Activated naive CD8-positive, alpha-beta T cell treated with anti-CD3 and anti-CD28 coated beads, Interleukin-2, amount 50 U/mL, for 16 hours (primary cell): ENCODE measurements around the gene CEP112.

Source experiments
- DNase-seq: peaks from one replicate; pipeline ENCODE4 v3.0.0-alpha.2; 2020; ENCODE audit warnings: low read depth, low spot score

Gene CEP112

DNA sequence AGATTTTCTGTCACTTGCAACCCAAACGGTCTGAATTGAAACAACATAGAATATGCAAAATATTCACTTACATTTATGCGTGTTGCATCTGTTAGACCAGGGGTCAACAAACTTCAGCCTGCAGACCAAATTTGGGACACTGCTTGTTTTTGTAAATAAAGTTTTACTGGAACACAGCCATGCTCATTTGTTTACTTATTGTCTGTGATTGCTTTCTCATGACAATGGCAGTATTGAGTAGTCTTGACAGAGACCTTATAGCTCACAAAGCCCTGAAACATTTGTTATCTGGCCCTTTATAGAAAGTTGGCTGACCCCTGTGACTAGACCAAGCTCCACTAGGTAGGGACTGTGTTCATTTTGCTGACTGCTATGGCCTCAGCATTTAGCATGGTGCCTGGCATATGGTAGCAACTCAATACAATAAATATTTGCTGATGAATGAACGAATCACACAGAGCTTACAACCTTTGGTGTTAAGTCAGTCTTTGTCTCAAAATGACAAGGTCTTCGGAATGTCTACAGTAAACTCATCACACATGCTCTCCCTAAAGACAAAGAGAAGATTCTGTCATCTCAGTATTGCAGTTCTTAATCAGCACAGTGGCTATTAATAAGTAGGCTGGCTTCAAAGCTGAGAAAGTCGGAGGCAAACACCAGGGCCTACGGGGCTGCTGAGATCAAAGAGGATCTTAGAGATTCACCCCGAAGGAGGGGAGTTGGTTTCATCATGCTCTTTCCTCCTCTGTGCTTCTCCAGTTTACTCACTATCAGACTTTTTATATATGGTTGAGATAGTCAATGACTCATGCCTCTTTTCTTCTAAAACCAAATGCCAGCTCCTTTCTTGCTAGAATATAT is 535.3 kb downstream of the CEP112 start:
- no peak for DNase-seq

DNA sequence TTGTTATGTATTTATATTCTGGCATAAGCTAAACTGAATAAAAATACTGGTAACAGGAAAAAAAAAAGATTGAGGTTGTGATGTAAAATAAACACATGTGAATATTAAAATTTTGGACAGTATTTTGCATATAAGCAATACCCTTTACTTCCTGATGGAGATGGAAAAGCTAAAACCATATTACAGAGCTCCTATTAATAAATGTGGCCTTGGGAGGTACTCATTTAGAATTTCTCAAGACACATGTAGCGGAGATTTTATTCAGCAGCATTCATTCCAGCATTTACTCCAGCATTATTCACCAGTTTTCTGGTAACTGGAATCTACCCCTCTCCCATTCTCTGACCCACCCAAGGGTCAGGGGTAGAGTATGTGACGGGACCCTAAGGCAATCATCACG is 536.2 kb downstream of the CEP112 start:
- no peak for DNase-seq

DNA sequence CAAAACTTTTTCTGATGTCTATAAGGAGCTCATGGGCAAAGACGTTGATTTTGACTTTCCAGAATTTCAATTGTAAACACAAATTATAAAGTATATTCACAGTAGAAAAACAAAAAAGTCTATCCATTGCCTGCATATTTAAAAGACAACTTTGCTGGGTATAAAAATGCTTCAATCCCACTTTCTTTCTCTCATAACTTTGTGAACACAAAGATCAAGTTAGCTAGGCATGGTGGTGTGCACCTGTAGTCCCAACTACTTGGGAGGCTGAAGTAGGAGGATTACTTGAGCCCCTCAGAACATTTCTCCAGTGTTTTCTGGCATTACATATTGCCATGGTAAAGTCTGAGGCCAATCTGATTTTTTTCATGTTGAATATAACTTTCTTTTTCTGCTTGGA is 547.4 kb downstream of the CEP112 start:
- no peak for DNase-seq

DNA sequence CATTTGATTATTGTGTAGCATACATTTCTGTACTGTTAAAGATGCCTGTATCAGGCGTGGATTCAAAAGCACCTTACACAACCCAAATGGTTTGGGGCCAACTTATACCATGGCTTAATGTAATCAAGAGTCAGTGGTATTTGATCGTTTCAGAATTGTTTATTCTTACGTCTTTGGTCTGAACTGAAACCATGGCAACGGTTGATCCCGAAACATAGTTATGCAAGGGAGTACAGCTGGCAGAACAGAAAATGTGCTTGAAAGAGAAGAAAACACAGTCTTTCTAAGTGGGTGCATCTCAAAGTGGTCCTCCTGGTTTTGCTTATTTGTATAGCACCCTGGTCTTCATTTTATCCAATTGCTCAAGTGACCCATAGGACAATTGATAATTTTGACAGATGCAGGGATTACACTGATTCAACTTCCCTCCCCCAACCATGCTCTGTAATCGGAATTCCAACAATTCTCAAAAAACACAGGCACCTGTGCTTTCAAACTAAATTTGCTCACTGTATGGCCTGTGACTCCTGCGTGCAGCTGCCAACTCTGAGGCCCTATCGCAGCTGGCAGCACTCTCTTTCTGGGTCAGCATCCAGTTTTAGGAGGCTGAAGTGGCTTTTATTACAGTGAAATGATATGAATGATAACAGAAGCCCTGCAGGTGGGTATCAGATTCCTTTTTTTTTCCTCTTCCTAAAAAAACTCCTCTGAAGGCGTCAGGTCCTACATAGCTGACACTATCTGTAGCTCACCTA is 553.5 kb downstream of the CEP112 start:
- no peak for DNase-seq

DNA sequence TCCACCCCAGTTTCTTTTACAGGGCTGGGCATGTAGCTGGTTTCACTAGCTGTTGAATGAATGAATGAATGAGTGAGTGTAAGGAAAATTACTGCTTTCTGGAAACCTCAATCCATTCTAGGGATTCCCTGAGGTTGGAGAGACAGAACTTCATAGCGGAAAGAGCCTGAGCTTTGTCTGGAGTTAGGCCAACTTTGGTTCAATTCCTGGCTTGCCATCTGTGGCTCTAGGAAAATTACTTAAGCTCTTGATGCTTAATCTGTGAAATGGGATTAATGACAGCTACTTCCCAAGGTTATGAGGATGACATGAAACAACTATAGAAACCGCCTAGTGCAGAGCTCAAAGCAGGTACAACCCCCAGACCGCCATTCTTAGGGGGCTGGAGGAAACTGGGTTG is 554.1 kb downstream of the CEP112 start:
- DNase-seq: no peak

DNA sequence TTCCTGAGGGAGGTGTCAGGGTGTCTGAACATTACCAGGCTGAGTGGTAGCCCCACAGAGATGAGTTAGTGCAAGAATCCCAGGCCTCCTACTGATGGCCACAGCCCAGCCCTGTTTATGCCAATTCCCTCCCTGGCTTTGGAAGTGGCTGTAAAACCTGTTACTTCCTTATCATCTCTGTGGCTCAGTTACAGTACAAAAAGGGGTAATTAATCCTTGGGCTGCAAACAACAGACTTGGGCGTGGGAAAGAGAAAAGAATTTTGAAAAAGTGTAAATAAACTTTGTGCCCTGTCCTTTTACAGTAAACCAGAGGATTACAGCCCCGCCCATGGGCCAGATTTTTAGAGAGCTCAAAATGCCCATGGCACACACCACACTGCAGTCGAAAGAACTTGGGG is 557.4 kb downstream of the CEP112 start:
- no peak for DNase-seq

DNA sequence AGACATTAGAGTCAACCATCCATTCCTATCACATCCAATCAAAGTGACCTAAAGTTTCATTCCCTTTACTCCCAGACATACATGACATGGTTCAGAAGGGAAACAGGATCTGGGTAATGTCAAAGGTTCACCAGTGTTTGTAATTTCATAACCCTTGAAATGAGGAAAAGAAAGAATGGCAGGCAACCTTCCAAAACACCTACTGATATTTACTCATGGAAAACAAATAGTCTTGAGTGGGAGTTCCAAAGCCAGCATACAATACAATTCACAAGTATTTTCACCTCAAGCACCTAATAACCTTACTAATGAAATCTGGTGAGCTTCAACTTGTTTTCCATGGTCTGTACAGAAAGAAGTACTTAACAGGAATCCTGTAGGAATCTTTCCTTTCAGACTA is 557.9 kb downstream of the CEP112 start:
- no peak for DNase-seq

DNA sequence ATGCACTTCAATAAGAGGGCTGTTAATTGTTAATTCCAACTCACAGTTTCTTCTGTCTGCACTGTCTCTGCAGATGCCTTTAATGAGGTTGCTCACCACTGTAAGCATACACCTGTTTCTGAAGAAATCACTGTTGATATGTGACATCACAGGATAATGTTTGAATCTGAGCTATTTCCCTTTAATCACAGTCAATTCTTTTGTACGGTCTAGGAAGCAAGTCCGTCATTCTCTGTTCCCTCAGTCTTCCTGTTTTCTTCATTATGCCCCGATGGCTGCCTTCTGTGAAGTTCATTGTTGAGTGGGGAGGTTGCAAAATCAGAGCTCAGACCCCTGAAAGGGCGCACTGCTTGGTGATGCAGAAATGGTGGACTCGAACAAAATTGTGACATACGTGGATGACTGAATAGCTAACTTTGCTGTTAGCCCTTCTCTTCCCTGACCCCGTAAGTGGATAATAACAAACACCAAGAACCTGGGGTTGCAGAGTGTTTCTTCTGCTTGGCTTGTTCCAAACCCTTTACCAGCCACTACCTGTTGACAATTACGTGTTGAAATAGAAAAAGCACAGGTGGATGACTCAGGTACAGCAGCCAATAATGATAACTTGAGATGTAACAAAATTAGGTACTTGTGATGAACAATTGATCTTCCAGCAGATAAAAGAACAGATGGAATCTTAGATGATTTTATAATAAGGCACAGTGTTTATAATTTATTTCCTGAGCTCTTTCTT is 558.6 kb downstream of the CEP112 start:
- DNase-seq: no peak

DNA sequence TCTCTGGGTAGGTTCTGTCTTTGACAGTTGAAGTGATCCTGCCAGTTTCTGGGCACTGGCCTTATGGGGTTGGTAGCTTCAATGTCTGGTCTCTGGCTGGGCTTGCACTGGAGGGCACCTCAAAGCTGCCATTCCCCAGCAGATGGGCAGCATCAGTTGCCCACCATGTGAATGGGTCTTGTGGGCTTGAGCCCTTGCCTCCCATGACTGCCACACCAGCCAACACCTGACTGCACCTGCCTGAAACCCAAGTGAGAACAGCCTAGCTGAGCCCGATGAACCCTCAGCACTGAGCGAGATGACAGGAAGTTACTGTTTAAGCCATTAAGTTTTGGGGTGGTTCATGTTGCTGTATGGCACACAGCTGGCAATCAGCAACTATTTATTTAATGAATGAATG is 561.4 kb downstream of the CEP112 start:
- DNase-seq: no peak

DNA sequence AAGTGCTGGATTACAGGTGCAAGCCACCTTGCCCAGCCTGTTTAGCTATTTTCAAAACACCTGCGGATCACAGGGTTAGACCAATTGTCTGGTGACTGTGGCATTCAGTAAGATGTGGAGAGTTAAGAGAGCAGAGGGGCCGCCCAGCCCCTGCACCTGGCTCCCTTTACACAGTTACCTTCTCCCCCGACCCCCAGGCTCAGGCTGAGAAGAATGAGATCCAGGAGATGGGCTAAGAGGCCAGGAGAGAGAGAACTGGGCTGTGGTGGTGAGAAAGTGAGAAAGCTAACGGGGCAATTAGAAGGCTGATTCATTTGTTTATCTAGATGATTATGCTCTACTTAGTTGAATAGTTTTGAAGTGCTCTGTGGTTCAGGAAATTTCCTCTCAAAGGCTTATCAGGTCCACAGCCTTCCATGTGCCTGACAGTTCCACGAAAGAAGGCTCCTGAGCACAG is 562.7 kb downstream of the CEP112 start:
- no peak for DNase-seq

DNA sequence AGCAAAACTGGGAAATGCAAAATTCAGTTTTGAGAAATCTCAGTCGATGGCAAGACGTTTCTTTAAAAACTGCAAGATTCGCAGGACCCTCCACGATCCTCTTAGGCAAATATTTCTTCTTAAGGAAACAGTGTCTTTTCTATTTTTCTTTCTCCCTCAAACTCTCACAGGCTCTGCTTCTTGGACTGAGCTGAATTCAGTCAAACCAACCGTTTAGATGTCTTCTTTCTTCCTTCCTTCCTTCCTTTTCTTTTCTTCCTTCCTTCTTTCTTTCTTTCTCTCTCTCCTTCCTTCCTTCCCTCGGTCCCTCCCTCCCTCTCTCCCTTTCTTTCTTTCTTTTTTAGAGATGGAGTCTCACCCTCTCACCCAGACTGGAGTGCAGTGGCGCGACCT is 563.3 kb downstream of the CEP112 start:
- DNase-seq: no peak

DNA sequence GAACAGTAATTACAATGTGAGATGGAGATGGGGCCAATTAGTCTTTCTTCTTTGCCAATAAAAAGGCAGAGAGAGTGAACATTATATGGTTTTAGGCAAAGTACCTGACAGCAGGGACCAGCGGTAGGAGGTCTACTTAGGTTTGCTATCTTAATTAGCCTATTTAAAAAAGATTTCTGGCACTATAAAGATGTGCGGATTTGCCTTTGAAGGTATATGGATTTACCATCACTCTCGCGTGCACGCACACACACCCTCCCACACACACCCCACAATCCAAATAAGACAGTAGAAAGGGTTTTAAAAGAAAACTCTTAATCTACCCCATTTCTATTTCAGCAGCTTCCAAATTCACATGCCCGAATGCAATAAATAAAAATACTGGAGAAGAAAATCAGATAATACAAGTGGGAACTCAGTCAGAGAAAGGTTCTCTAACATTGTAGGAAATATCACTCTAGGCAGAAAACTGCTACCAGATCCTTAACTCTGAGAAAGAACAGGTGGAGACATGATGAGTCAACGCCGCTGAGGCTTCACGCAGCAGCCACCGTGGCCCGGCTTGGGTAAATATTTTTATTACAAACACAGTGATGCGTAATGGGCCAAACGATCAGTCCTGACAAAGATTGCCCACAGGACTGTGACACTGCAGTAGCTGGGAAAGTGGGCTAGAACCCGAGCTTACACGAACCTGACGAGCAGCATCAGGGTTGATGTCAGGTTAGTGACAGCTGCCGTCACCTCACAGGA is 563.9 kb downstream of the CEP112 start:
- DNase-seq: no peak

DNA sequence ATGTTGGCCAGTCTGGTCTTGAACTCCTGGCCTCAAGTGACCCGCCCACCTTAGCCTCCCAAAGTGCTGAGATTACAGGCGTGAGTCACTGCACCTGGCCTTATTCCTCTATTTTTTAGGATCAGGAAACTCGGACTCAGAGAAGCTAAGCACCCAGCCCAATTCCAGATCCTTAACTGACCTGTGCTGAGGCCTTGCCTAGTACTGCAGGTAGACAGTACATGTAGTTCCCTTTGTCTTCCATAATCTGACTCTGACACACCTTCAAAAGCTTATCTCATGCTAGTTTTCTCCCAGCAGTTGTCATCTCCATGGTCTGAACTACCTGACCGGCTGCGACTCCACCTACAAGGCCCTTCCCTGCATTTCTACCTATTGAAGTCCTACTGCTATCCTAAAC is 564.8 kb downstream of the CEP112 start:
- no peak for DNase-seq

DNA sequence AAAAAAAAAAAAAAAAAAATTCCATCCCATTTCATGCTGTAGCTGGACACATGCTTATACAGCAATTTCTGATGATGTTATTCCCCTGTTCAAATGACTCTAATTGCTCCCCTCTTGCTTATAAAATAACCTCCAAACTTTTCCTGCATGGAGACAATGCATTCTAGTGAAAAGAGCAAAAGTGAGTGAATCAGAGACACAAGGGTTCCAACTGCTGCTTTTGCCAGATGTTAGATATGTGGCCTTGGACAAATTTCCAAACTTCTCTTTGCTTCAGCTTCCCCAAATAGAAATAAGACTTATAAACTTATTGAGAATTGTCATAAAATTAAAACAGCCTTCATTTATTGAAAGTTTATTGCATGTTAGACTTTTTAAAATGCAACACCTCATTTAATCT is 565.5 kb downstream of the CEP112 start:
- DNase-seq: no peak

DNA sequence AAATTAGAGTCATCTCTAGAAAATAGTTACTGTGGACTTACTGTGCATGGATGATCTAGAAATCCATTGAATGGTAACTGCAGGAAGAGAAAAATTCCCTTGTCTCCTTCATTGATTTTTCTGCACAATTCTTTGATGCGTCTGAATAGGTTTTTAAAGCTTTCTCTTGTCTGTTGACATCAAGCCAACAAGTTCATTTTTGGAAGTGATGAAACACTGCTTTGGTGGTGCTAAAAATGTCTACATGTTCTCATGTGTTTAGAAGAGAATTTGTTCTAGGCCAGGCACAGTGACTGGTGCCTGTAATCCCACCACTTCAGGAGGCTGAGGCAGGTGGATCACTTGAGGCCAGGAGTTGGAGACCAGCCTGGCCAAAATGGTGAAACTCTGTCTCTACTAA is 573.4 kb downstream of the CEP112 start:
- no peak for DNase-seq

DNA sequence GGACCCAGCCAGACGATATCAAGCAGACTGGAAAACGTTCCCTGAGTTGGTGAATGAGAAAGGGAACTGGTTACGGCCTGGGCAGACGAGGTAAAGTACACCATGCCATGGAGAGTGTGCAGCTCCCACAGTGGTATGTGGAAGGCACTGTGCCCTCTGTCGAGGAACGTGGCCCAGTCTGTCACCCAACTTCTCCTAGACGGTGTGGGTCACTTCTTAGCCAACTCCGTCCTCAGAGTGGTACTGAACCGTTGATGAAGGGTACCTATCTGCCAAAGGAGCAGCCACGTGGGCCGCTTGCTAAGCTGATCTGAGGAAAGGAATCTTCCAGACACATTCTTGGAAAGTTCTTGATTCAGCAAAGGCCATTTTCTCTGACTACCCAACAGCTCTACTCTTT is 574.4 kb downstream of the CEP112 start:
- no peak for DNase-seq

DNA sequence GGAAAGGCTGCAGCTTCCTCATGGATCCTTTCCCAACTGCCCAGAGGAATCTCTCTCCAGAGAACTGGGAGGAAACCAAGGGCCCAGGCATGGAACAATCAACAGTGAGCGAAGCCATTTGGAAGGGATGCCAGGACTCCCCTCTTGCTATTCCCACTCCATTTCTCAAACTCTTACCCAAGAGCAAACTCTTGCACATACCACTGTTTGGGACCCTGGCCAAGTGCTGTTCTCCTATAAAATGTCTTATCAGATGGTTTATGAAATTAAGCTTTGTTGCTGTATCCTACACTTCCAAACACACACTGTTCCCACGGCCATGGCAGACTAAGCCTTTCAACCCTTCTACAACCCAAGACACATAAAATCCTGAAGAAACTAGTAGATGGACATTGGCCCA is 582.2 kb downstream of the CEP112 start:
- no peak for DNase-seq

DNA sequence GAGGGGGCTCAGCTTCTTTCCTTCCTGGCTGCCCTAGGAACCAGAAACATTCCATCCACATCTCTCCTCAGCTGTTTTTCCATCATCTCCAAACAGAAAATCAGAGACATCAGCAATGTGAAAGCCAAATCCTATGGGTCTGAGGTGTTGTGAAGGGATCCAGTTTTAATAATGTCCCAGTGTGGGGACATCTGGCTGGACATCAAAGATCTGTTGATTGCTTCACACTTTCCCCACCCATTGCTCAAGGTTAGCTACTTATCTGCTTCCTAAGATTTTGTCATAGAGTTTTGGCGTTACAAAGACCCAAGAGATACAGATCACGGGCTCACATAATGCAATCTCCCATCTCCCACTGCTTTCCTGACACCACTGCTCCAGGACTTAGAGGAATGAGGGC is 582.6 kb downstream of the CEP112 start:
- no peak for DNase-seq

DNA sequence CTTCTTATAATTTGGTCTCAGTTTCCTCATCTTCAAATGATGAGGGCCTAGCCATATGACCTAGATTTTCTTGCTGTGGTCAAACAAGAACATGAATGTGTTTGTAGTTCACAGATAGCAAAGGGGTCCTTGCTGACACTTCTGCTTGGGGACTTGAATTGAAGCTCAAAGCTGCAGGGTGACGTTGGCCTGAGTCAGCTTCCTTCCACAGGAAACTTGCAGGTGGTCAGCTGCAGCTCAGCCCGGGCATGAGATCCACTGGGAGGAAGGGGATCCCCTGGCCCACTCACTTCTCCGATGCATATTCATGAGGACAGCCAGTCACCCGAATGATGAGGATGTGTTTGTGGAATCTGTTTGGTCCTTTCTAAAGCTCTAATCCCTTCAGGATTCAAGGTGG is 587.9 kb downstream of the CEP112 start:
- DNase-seq: no peak

DNA sequence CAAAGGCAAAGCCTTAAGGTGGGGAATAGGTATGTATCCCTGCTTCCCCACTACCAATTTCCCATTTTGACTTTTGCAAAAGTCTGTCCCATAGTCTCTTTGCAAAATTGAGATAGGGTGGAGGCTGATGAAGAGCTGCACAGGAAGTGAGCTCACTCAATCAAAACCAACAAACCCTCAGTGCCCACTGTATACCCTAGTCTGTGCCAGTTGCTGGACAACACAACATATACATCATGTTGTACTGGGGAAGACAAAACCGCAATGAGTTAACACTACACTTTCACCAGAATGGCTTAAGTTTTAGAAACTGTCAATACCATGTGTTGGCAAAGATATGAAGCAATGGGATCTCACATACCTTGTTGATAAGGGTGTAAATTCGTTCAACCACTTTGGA is 590.1 kb downstream of the CEP112 start:
- DNase-seq: no peak

DNA sequence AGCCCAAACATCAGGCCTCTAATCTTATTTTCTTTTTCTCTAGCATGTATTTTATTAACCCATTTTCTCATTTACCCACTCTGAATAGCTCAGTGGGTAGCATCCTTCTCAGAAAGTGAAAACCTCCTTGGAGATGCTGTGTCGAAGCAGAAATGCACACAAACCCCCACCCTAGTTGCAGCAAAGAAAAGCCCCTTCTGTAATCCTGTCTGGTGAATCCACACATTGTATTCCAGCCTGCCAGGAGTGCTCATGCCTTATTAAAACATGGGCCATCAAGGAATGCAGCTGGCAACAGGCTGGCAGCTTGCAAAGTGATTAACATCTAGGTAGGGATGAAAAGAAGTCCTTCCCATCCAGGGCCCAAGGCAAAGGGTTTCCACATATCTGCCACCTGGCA is 590.8 kb downstream of the CEP112 start:
- DNase-seq: no peak

DNA sequence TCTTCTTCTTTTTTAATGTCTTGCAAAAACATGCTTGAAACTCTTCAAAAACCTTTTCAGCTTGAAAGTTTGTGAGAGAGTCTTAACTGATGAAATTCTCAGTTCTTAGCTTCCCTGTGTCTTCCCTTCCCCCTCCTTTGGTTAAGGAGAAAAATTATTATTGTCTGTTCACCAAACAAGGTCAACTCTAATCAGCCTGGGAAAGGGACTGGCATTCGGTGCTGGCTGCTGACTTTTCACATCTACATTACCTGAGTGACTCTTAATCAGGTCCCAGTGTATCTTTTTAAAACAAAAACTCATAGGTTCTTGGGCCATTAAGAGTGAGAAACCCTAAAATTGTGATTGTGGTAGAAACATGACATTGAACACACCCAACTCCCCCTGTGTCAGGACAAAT is 591.4 kb downstream of the CEP112 start:
- no peak for DNase-seq
